DMS79 treated with DMSO at 0.1 percent for 48 hours (cell line): Measurements from ENCODE around the gene FGF11.

Experiments used
- DNase-seq: peaks from one replicate; lab custom pipeline; 2025; lab: John Stamatoyannopoulos, UW

Gene FGF11

DNA sequence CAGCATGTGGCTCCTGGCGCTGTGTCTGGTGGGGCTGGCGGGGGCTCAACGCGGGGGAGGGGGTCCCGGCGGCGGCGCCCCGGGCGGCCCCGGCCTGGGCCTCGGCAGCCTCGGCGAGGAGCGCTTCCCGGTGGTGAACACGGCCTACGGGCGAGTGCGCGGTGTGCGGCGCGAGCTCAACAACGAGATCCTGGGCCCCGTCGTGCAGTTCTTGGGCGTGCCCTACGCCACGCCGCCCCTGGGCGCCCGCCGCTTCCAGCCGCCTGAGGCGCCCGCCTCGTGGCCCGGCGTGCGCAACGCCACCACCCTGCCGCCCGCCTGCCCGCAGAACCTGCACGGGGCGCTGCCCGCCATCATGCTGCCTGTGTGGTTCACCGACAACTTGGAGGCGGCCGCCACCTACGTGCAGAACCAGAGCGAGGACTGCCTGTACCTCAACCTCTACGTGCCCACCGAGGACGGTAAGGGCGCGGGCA lies 31.0 kb upstream of the FGF11 start:
- DNase-seq, result no peak

- DNase-seq, result no peak
Measured at GRCh38 chr17:7408863-7409262, 30.4 kb upstream of the FGF11 start.

GRCh38 chr17:7409716-7410115 lies 29.6 kb upstream of the FGF11 start:
- DNase-seq, result no peak

- no peak for DNase-seq
Measured at GRCh38 chr17:7410634-7411426, 28.5 kb upstream of the FGF11 start.

GRCh38 chr17:7411427-7411750 lies 27.9 kb upstream of the FGF11 start:
- no peak for DNase-seq

DNA sequence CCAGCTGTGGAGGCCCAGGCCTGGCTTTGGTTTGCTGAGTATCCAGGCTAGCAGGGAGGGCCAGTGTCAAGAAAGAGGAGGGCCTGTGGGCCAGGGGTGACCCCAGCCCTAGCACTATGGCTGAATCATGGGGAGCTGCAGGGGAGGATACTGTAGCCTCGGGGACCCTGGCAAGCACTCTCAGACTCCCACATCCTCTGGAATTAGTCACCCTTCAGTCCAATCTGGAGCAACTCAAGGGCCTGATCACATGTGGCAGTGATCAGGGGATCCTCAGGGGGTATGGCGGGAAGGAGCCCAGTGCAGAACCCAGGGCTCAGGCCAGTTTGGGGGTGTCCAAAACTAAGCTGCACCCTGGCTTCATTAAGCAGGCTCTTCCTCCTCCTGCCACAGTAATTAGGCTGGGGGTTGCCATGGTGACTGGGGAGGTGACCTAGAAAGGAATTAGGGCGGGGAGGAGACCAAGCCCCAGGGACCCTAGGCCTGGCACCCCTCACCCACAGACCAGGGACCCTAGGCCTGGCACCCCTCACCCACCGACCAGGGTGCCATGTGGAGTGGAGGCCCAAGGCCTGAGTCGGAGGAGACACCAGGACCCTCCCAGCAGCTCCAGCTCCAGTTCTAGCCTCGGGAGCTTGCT lies 25.8 kb upstream of the FGF11 start:
- DNase-seq, result no peak

DNA sequence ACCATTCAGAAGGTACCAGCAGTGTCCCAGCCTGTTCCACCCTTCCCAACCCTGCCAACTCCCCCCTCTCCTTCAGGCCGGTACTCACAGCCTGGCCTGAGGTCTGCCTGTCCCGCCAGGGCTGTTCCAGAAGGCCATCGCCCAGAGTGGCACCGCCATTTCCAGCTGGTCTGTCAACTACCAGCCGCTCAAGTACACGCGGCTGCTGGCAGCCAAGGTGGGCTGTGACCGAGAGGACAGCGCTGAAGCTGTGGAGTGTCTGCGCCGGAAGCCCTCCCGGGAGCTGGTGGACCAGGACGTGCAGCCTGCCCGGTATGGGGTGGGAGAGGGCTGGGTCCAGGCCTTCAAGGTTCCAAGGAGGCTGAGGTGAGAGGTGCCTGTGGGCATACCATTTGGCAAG lies 24.5 kb upstream of the FGF11 start:
- no peak for DNase-seq

GRCh38 chr17:7415784-7416183 lies 23.5 kb upstream of the FGF11 start:
- DNase-seq, result no peak

GRCh38 chr17:7416323-7416722 lies 23.0 kb upstream of the FGF11 start:
- DNase-seq, result no peak

DNA sequence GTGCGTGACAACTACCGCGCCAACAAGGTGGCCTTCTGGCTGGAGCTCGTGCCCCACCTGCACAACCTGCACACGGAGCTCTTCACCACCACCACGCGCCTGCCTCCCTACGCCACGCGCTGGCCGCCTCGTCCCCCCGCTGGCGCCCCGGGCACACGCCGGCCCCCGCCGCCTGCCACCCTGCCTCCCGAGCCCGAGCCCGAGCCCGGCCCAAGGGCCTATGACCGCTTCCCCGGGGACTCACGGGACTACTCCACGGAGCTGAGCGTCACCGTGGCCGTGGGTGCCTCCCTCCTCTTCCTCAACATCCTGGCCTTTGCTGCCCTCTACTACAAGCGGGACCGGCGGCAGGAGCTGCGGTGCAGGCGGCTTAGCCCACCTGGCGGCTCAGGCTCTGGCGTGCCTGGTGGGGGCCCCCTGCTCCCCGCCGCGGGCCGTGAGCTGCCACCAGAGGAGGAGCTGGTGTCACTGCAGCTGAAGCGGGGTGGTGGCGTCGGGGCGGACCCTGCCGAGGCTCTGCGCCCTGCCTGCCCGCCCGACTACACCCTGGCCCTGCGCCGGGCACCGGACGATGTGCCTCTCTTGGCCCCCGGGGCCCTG lies 22.2 kb upstream of the FGF11 start:
- DNase-seq, result no peak

GRCh38 chr17:7418472-7419152 lies 20.7 kb upstream of the FGF11 start:
- no peak for DNase-seq

GRCh38 chr17:7419819-7420610 lies 19.3 kb upstream of the FGF11 start, which contains the start of gene SPEM1:
SPEM1 (plus strand) TSS chr17:7420324; CDS start chr17:7420385, 61 bp downstream.
- DNase-seq, result no peak

GRCh38 chr17:7421186-7421585 lies 18.1 kb upstream of the FGF11 start:
- DNase-seq, result no peak

DNA sequence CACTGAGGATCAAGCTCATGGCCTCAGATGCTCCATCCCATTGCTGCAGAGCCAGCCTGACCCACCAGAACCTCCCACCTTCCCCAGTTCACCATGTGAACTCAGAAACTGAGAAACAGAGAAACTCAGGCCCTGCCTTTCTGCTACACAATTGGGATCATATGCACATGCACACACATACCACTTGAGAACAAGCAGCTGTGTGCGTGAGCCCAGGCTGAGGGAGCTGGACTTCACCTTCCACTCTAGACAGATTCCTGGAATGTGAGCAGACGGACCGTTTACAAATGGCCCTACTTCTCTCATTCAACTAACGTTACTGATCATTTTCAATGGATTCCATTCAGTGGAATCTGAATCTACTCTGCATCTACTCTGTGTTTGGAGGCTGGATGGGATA lies 15.6 kb upstream of the FGF11 start:
- DNase-seq, result no peak

- no peak for DNase-seq
Measured at GRCh38 chr17:7425316-7425715, 14.0 kb upstream of the FGF11 start, which contains the start of gene SPEM2. SPEM2 (plus strand) TSS chr17:7425616; CDS start chr17:7425689, 73 bp downstream.

GRCh38 chr17:7425756-7426155 lies 13.6 kb upstream of the FGF11 start:
- DNase-seq, result no peak

GRCh38 chr17:7426203-7426863 lies 13.0 kb upstream of the FGF11 start:
- no peak for DNase-seq

- DNase-seq, result no peak
Measured at GRCh38 chr17:7426896-7427489, 12.3 kb upstream of the FGF11 start.

GRCh38 chr17:7427549-7427948 lies 11.8 kb upstream of the FGF11 start:
- DNase-seq, result no peak

GRCh38 chr17:7428557-7428956 lies 10.8 kb upstream of the FGF11 start, which contains the start of gene SPEM3:
SPEM3 (plus strand) TSS chr17:7428857; CDS start chr17:7428903, 46 bp downstream.
- no peak for DNase-seq

- DNase-seq, result no peak
Measured at GRCh38 chr17:7429722-7430121, 9.6 kb upstream of the FGF11 start.
